WTC11 (cell line): ENCODE results near the gene VDR. TPM values are rescaled to one million over a fixed set of nuclear protein-coding genes. Genes with fewer than 3 reads are reported as not detected.

Experiments used
- ATAC-seq: fragments of 200-7000 bp; cut with Tn5 transposase; 2 replicates; pipeline ENCODE4 v1.10.0; 2021; ENCODE audit warnings: mild to moderate bottlenecking, moderate library complexity
- CTCF ChIA-PET: fragments of 300-600 bp; sonication (Branson Sonifier 250); formaldehyde crosslinking; loops from one replicate; lab custom pipeline; 2021; ENCODE audit warnings: antibody characterized with exemption; lab: Charles Lee
- POLR2A ChIA-PET: fragments of 350-600 bp; sonication (Branson Sonifier 250); formaldehyde crosslinking; loops from one replicate; lab custom pipeline; 2021; ENCODE audit warnings: antibody characterized with exemption; lab: Charles Lee
- DNase-seq: peaks from one replicate; pipeline ENCODE4 v3.0.0; 2021; ENCODE audit warnings: low spot score
- H3K27ac Mint-ChIP-seq: 2 replicates; pipeline ENCODE4 v1.8.0; 2021; ENCODE audit warnings: mixed read lengths
- H3K27me3 Mint-ChIP-seq: 2 replicates; pipeline ENCODE4 v1.8.0; 2021; ENCODE audit warnings: low read depth, mild to moderate bottlenecking, moderate library complexity, mixed read lengths
- H3K36me3 Mint-ChIP-seq: 2 replicates; pipeline ENCODE4 v1.8.0; 2021; ENCODE audit warnings: mixed read lengths
- H3K4me1 Mint-ChIP-seq: 2 replicates; pipeline ENCODE4 v1.8.0; 2022; ENCODE audit warnings: mixed read lengths
- H3K4me3 Mint-ChIP-seq: 2 replicates; pipeline ENCODE4 v1.8.0; 2021; ENCODE audit warnings: mild to moderate bottlenecking, moderate library complexity, mixed read lengths
- H3K9me3 Mint-ChIP-seq: 2 replicates; pipeline ENCODE4 v1.8.0; 2021; ENCODE audit warnings: mixed read lengths
- CREM ChIP-seq: sonication (generic); formaldehyde crosslinking; IDR thresholded peaks from 2 replicates; pipeline ENCODE4 v1.8.1; 2022; ENCODE audit warnings: mild to moderate bottlenecking, missing genetic modification reagents, moderate library complexity
- CTCF ChIP-seq: fragments of 200-600 bp; IDR thresholded peaks from 2 replicates; pipeline ENCODE4 v1.8.0; 2022; ENCODE audit warnings: antibody characterized with exemption
- E2F4 ChIP-seq: sonication (generic); formaldehyde crosslinking; IDR thresholded peaks from 2 replicates; pipeline ENCODE4 v1.8.1; 2022; ENCODE audit warnings: low read depth, mild to moderate bottlenecking, moderate library complexity, missing genetic modification reagents, borderline replicate concordance
- EMX1 ChIP-seq: fragments of 250-450 bp; sonication (Bioruptor Pico); IDR thresholded peaks from 2 replicates; pipeline ENCODE4 v1.8.0; 2021; ENCODE audit warnings: mild to moderate bottlenecking
- FOXP1 ChIP-seq: sonication (generic); formaldehyde crosslinking; IDR thresholded peaks from 2 replicates; pipeline ENCODE4 v1.8.0; 2022; ENCODE audit warnings: missing genetic modification reagents, mild to moderate bottlenecking, moderate library complexity, borderline replicate concordance
- GABPB1 ChIP-seq: sonication (generic); formaldehyde crosslinking; IDR thresholded peaks from 2 replicates; pipeline ENCODE4 v1.8.1; 2023; ENCODE audit warnings: mild to moderate bottlenecking, missing genetic modification reagents
- SMAD4 ChIP-seq: sonication (generic); formaldehyde crosslinking; IDR thresholded peaks from 2 replicates; pipeline ENCODE4 v1.8.0; 2022; ENCODE audit warnings: mild to moderate bottlenecking, missing genetic modification reagents
- TEAD4 ChIP-seq: sonication (generic); formaldehyde crosslinking; IDR thresholded peaks from 2 replicates; pipeline ENCODE4 v1.8.0; 2022; ENCODE audit warnings: mild to moderate bottlenecking, missing genetic modification reagents
- ZNF396 ChIP-seq: fragments of 250-450 bp; sonication (Bioruptor Pico); IDR thresholded peaks from 2 replicates; pipeline ENCODE4 v1.8.0; 2021; ENCODE audit warnings: mild to moderate bottlenecking, moderate library complexity, borderline replicate concordance
- total RNA-seq: library from RNA; stranded (reverse); gene quantifications from 3 replicates; pipeline ENCODE4 v1.2.3, GENCODE V29; 2021
- TF ChIP-seq, protein P1 (sequence below): sonication (generic); formaldehyde crosslinking; IDR thresholded peaks from 2 replicates; pipeline ENCODE4 v1.8.1; 2022; ENCODE audit warnings: low read depth, missing genetic modification reagents, borderline replicate concordance
- TF ChIP-seq, protein P2 (sequence below): fragments of 250-450 bp; sonication (Bioruptor Pico); IDR thresholded peaks from 2 replicates; pipeline ENCODE4 v2.1.2; 2022; ENCODE audit warnings: mild to moderate bottlenecking, moderate library complexity

The VDR gene
- total RNA-seq, 1 experiment from 2014 or later, result 1.3 TPM

DNA sequence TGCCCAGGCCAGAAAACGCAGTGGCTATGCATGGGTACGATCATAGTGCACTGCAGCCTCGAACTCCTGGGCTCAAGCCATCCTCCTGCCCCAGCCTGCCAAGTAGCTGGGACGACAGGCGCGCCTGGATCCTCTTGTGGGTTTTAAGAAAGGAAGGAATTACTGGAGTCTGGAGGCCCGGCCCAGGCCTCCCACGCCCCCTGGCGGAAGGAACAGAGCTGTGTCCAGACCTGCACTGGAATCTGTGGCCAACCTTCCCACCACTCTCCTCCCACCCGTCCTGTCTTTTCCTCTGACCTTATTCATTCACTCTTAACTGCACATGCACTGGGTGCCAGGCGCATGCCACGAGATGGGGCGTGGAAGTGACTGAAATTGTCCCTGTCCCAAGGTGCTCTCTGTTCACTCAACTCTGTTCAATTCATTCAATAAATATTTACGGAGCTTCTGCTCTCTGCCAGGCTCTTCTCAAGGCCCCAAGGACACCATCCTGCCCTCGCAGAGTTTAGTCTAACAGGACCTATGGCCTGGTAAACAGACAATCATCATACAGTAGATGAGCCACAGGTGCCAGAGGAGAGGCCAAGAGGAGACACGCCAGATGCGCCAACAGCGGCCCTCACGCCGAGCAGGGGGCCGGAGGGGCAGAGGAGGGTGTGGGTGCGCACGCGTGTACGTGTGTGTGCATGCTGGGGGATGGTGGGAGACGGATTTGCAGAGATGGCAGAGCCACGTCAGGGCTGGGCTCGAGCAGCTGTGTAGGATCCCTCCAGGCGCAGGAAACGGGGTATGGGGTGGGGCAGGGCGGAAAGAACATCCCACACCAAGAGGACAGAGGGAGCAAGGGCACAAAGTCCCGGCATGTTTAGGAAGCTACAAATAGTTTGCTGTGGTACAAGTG lies 44.9 kb upstream of the VDR start:
- H3K27me3 Mint-ChIP-seq, result peaks cover 17% of the 10 kb centered on the region
- DNase-seq (peak; percentile 85), ATAC-seq (peak; percentile 94)
- H3K4me1 Mint-ChIP-seq, result peaks cover 13% of the 10 kb centered on the region
- no peak overlapping the region for H3K27ac Mint-ChIP-seq
- TF ChIP-seq CTCF (peak; percentile 88), ZNF396 (no peak), FOXP1 (CRISPR knock-in tag) (peak; percentile 16; the same call in 1 of the 2 replicates), GABPB1 (0 out of 2 replicates have a peak, but pooled peaks have one; percentile 30), EMX1 (no peak)
- H3K9me3 Mint-ChIP-seq, result no peaks in the 10 kb centered on the region
- POLR2A ChIA-PET, result interaction anchor here (0.8 to 2.0 kb wide), 2 partner anchors 45 to 57 kb away, joined by 4 to 9 read pairs; partner anchors contain the start of gene VDR
- CTCF ChIA-PET, result interaction anchor here (0.6 to 3.9 kb wide), 63 partner anchors 8 to 248 kb away, joined by 3 to 95 read pairs (median 4); partner anchors contain the start of genes COL2A1, RAPGEF3, TMEM106C and VDR
- H3K36me3 Mint-ChIP-seq, result no peaks in the 10 kb centered on the region
- H3K4me3 Mint-ChIP-seq, result no peak overlapping the region

GRCh38 chr12:47947341-47947740 lies 42.5 kb upstream of the VDR start:
- no peak overlapping the region for H3K27ac Mint-ChIP-seq
- no peak overlapping the region for H3K4me3 Mint-ChIP-seq
- CTCF ChIA-PET, result interaction anchor here (0.7 to 2.5 kb wide), 9 partner anchors 12 to 242 kb away, joined by 3 to 20 read pairs (median 4); partner anchors contain the start of genes TMEM106C and VDR
- H3K27me3 Mint-ChIP-seq, result peaks cover 16% of the 10 kb centered on the region
- H3K9me3 Mint-ChIP-seq, result no peaks in the 10 kb centered on the region
- POLR2A ChIA-PET, result interaction anchor here (0.9 kb wide), 1 partner anchor 42 kb away, joined by 3 read pairs; no protein-coding TSS in a partner anchor
- no peak for ATAC-seq
- H3K36me3 Mint-ChIP-seq, result no peaks in the 10 kb centered on the region
- peaks cover 13% of the 10 kb centered on the region for H3K4me1 Mint-ChIP-seq
- TF ChIP-seq SMAD4 (CRISPR knock-in tag) (no peak), CTCF (no peak), E2F4 (CRISPR knock-in tag) (no peak), CREM (CRISPR knock-in tag) (no peak), TEAD4 (no peak)
- TF ChIP-seq, protein P1, sequence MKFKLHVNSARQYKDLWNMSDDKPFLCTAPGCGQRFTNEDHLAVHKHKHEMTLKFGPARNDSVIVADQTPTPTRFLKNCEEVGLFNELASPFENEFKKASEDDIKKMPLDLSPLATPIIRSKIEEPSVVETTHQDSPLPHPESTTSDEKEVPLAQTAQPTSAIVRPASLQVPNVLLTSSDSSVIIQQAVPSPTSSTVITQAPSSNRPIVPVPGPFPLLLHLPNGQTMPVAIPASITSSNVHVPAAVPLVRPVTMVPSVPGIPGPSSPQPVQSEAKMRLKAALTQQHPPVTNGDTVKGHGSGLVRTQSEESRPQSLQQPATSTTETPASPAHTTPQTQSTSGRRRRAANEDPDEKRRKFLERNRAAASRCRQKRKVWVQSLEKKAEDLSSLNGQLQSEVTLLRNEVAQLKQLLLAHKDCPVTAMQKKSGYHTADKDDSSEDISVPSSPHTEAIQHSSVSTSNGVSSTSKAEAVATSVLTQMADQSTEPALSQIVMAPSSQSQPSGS (CRISPR knock-in tag), result no peak
- TF ChIP-seq, protein P2, sequence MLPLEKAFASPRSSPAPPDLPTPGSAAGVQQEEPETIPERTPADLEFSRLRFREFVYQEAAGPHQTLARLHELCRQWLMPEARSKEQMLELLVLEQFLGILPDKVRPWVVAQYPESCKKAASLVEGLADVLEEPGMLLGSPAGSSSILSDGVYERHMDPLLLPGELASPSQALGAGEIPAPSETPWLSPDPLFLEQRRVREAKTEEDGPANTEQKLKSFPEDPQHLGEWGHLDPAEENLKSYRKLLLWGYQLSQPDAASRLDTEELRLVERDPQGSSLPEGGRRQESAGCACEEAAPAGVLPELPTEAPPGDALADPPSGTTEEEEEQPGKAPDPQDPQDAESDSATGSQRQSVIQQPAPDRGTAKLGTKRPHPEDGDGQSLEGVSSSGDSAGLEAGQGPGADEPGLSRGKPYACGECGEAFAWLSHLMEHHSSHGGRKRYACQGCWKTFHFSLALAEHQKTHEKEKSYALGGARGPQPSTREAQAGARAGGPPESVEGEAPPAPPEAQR (CRISPR knock-in tag), result no peak
- TF ChIP-seq, all 79 proteins: peak for 0
- DNase-seq, result no peak
